Lung (tissue), 12 donors: ENCODE measurements around the gene UBE3A. TPM values are rescaled to one million over a fixed set of nuclear protein-coding genes. Genes with fewer than 3 reads are reported as not detected.
A peak's percentile ranks its signal among the peaks of the same experiment; 100 is the strongest.

Source experiments
- ATAC-seq: fragments of 200-7000 bp; cut with Tn5 transposase; one replicate; pipeline ENCODE4 v1.9.1; 2020; ENCODE audit warnings: moderate number of reproducible peaks; ENCODE audit not compliant: insufficient read depth, low FRiP score
- DNase-seq, 3 donors: peaks; one replicate each; pipeline ENCODE4 v3.0.0-alpha.2; 2013 to 2017
- H3K27ac ChIP-seq, 2 donors: one replicate each; pipeline ENCODE4 v1.5.1; 2013; ENCODE audit warnings: mild to moderate bottlenecking in 2 of 2, moderate library complexity in 2 of 2, control low read depth in 1 of 2, inconsistent platforms in 1 of 2, low read depth in 1 of 2, low read length in 1 of 2
- H3K27me3 ChIP-seq, 3 donors: one replicate each; pipeline ENCODE4 v1.5.1; 2013; ENCODE audit warnings: low read length in 2 of 3; ENCODE audit not compliant: control insufficient read depth in 3 of 3, insufficient read depth in 3 of 3
- H3K36me3 ChIP-seq, 4 donors: one replicate each; pipeline ENCODE4 v1.5.1; 2013; ENCODE audit warnings: low read length in 4 of 4, mild to moderate bottlenecking in 1 of 4, moderate library complexity in 1 of 4; ENCODE audit not compliant: control insufficient read depth in 4 of 4, insufficient read depth in 4 of 4
- H3K4me1 ChIP-seq, 5 donors: one replicate each; pipeline ENCODE4 v1.5.1; 2013; ENCODE audit warnings: low read length in 5 of 5, mild to moderate bottlenecking in 2 of 5, moderate library complexity in 1 of 5; ENCODE audit not compliant: control insufficient read depth in 5 of 5, insufficient read depth in 5 of 5
- H3K4me3 ChIP-seq: one replicate; pipeline ENCODE4 v1.5.1; 2013; ENCODE audit warnings: mild to moderate bottlenecking, control low read depth, moderate library complexity
- H3K9ac ChIP-seq, 2 donors: one replicate each; pipeline ENCODE4 v1.5.1; 2013; ENCODE audit warnings: low read length in 2 of 2, control low read depth in 1 of 2; ENCODE audit not compliant: insufficient read depth in 1 of 2
- H3K9me3 ChIP-seq, 4 donors: one replicate each; pipeline ENCODE4 v1.5.1; 2013; ENCODE audit warnings: low read length in 3 of 4, mild to moderate bottlenecking in 1 of 4, moderate library complexity in 1 of 4; ENCODE audit not compliant: control insufficient read depth in 4 of 4, insufficient read depth in 3 of 4
- CTCF ChIP-seq: IDR thresholded peaks from 2 replicates; pipeline ENCODE4 v1.5.1; 2012; ENCODE audit warnings: mild to moderate bottlenecking; ENCODE audit errors: control extremely low read depth, extremely low read depth
- WGBS, 2 donors: extraction: QIAGEN DNeasy Blood & Tissue Kit; methylation state at CpG; one replicate each; pipeline ENCODE4 v1.1.7; 2013; 5-methylcytosine and 5-hydroxymethylcytosine counted together
- polyA plus RNA-seq, 2 donors: library from polyadenylated mRNA; stranded (reverse); fragments of 200-250 nt; gene quantifications; one replicate each; pipeline ENCODE4 v1.2.1, GENCODE V29; 2013
- total RNA-seq, 2 donors: library from RNA; depleted of rRNA in 1 of 2; stranded (reverse); fragments of >200 nt in 1 of 2; gene quantifications; one replicate each; pipeline ENCODE4 v1.2.1, GENCODE V29; 2014 to 2021
- donor health status: control.
- donor health status: control.
- donor health status: Bipolar disorder and iron deficiency.
- donor health status: healthy.
- donor health status: DM: yes; HTN: yes; CAD: no.

The UBE3A gene
- total and polyA plus RNA-seq, 4 donors, result 17.3 to 123 (median 59.8) TPM

DNA sequence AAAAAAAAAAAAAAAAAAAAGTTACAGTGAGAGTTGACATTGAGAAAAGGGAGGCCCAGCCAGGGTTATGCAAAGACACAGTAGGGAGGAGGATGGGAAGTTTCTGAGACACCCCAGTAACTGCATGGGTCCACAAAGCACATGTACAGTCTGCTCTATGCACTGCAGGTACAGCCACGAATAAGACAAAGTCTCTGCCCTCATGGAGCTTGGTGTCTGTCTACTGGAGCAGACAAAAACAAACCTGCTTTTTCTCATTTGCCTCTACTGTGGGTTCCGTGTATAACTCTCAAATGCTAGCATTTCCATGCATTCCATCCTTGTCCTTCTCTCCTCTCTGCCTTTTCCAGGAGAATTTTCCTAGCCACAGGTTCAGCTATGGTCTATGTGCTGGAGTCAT lies 107.4 kb downstream of the UBE3A start:
- H3K27me3 ChIP-seq, result no peaks in the 10 kb centered on the region
- H3K4me1 ChIP-seq, result no peaks in the 10 kb centered on the region
- no peak overlapping the region for H3K4me3 ChIP-seq
- TF ChIP-seq CTCF, result no peak
- no peak for ATAC-seq
- H3K36me3 ChIP-seq, result peaks cover 2 to 10% (median 6%) of the 10 kb centered on the region in 4 donors
- WGBS, 2 donors, result 94 to 99% methylated on average over 2 of the region's 2 CpGs
- no peak overlapping the region for H3K9ac ChIP-seq
- DNase-seq, result no peak
- no peak overlapping the region for H3K27ac ChIP-seq
- H3K9me3 ChIP-seq, result peaks cover 0 to 8% (median under 1%) of the 10 kb centered on the region in 4 donors

GRCh38 chr15:25329696-25330095 lies 109.1 kb downstream of the UBE3A start:
- ATAC-seq, result no peak
- Histone ChIP-seq H3K36me3 (peaks cover 0 to 3% (median 2%) of the 10 kb centered on the region in 4 donors), H3K9ac (no peak overlapping the region), H3K4me3 (no peak overlapping the region), H3K27ac (no peak overlapping the region), H3K27me3 (no peaks in the 10 kb centered on the region), H3K4me1 (peaks cover 0 to 4% (median 0%) of the 10 kb centered on the region in 5 donors), H3K9me3 (peaks cover 0 to 5% (median under 1%) of the 10 kb centered on the region in 4 donors)
- WGBS, 2 donors, result 77 to 95% methylated on average over 2 of the region's 2 CpGs
- no peak for DNase-seq
- TF ChIP-seq CTCF, result no peak

DNA sequence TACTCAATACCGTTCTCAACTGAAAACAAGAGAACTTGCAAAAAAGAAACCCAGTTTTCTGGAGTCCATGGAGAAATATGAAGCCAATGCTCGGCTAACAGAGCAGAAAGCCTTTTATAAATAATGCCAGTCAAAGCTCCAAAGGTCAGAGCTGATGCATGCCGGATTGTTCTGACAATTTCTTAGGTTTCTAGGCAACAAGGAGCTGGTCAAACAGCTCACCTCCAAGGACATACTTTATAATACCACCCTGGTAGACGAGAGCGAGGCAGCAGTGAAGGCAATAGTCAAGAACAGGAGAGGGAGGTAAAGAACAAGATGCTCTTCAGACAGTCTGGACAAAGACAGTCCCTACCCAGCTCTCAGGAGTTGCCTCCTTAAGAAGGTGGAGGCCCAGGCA lies 111.1 kb downstream of the UBE3A start:
- Histone ChIP-seq H3K27me3 (no peaks in the 10 kb centered on the region), H3K36me3 (peaks cover 0 to 13% (median 1%) of the 10 kb centered on the region in 4 donors), H3K9ac (no peak overlapping the region), H3K27ac (no peak overlapping the region), H3K4me3 (no peak overlapping the region), H3K4me1 (peaks cover 0 to 4% (median 0%) of the 10 kb centered on the region in 5 donors), H3K9me3 (peaks cover 0 to 5% (median 0%) of the 10 kb centered on the region in 4 donors)
- no peak for TF ChIP-seq CTCF
- DNase-seq (no peak), ATAC-seq (no peak)
- WGBS, 2 donors, result 80 to 88% methylated on average over 5 of the region's 5 CpGs

DNA sequence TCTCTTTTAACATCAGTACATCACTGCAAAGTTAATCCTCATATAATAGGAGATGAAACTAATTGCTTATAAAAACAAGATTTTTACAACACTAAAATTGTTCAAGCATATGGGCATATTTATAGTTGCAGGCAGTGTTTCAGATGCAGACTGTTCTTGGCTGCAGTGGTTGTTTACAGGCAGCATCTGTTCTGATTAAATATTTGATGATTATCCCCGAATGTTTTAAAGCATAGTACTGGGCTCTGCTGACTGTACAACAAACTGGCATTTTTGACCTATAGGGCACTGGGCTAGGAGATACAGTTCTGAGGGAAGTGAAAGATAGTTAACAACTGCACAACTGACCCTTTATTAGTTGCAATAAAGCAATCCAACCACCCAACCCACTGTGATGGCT lies 113.6 kb downstream of the UBE3A start:
- DNase-seq (peak in 2 of 3 donors; percentile 29 to 52), ATAC-seq (no peak)
- H3K4me1 ChIP-seq, result peaks cover 0 to 4% (median 0%) of the 10 kb centered on the region in 5 donors
- TF ChIP-seq CTCF, result no peak
- H3K27me3 ChIP-seq, result no peaks in the 10 kb centered on the region
- no peak overlapping the region for H3K4me3 ChIP-seq
- WGBS, 2 donors, result 77 to 83% methylated on average over 1 of the region's 1 CpG
- H3K36me3 ChIP-seq, result peaks cover 0 to 18% (median 1%) of the 10 kb centered on the region in 4 donors
- H3K9ac ChIP-seq, result no peak overlapping the region
- no peak overlapping the region for H3K27ac ChIP-seq
- peaks cover 0 to 4% (median 3%) of the 10 kb centered on the region in 4 donors for H3K9me3 ChIP-seq
